KOPT-K1 (cell line): ENCODE results near the gene TYMP.
"Not testable (repeated sequence)": the region's sequence is repeated elsewhere in the genome, so short reads cannot be mapped to it uniquely, and the experiment has no call there.

Experiments used
- H3K27ac ChIP-seq: fragments of 200-600 bp; sonication (generic); 2 replicates; pipeline ENCODE4 v1.5.1; 2016; ENCODE audit warnings: antibody characterized with exemption, mild to moderate bottlenecking, low read depth, low read length; ENCODE audit not compliant: poor library complexity, severe bottlenecking
- H3K36me3 ChIP-seq: fragments of 200-600 bp; sonication (generic); 2 replicates; pipeline ENCODE4 v1.5.1; 2017; ENCODE audit warnings: antibody characterized with exemption, mild to moderate bottlenecking, low read length, moderate library complexity; ENCODE audit not compliant: insufficient read depth
- H3K9me3 ChIP-seq: fragments of 200-600 bp; sonication (generic); 2 replicates; pipeline ENCODE4 v1.5.1; 2017; ENCODE audit warnings: antibody characterized with exemption, low read length, mild to moderate bottlenecking; ENCODE audit not compliant: insufficient read depth, poor library complexity, severe bottlenecking

Gene TYMP

DNA sequence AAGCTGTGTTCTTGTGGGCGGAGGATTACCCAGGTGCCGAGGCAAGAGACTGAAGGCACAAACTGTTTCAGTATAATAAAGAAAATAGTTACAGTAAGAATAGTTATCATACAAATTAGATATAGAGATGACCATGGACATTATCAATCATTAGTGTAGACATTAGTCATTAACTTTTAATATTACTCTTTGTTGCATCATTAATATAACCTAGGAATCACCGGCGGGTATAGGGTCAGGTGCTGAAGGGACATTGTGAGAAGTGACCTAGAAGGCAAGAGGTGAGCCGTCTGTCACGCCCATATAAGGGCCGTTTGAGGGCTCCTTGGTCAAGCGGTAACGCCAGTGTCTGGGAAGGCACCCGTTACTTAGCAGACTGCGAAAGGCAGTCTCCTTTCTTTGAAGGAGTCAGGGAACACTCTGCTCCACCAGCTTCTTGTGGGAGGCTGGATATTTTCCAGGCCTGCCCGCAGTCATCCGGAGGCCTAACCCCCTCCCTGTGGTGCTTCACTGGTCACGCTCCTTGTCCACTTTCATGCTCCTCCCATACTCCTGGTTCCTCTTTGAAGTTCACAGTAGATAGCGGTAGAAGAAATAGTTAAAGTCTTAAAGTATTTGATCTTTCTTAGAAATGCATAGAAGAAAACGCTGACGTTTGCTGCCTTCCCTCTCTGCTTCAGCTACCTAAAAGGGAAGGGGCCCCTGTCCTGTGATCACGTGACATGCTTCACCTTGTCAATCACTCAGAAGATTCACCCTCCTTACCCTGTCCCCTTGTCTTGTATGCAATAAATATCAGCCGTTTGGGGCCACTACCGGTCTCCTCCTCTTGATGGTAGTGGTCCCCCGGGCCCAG lies 4.3 kb upstream of the TYMP start:
- not testable (repeated sequence) for H3K36me3 ChIP-seq, H3K27ac ChIP-seq, H3K9me3 ChIP-seq

DNA sequence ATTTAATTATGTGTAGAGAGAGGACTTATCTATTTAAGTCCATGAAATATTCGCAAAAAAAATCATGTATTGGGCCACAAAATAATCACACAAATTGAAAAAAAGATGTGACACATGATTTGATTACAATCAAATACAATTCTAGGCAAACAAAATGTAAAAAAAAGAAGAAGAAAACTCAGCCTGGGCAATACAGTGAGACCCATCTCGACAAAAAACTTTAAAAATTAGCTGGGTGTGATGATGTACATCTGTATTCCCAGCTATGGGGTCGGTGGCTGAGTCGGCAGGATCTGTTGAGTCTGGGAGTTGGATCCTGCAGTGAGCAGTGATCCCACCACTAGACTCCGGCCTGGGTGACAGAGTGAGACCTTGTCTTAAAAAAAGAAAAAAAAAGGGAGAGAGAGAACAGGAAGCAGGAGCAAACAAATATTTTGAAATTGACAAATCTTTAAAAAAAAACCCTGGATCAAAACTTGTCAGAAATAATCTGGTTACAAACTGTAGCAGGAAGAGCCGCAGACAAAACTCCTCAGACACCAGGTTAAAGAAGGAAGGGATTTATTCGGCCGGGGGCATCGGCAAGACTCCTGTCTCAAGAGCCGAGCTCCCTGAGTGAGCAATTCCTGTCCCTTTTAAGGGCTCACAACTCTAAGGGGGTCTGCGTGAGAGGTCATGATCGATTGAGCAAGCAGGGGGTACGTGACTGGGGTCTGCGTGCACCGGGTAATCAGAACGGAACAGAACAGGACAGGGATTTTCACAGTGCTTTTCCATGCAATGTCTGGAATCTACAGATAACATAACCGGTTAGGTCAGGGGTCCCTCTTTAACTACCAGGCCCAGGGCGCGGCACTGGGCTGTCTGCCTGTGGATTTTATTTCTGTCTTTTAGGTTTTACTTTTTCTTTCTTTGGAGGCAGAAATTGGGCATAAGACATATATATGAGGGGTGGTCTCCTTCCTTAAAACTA lies 3.3 kb upstream of the TYMP start:
- Histone ChIP-seq H3K27ac (no peak overlapping the region), H3K36me3 (no peaks in the 10 kb centered on the region), H3K9me3 (peaks cover 10% of the 10 kb centered on the region)

DNA sequence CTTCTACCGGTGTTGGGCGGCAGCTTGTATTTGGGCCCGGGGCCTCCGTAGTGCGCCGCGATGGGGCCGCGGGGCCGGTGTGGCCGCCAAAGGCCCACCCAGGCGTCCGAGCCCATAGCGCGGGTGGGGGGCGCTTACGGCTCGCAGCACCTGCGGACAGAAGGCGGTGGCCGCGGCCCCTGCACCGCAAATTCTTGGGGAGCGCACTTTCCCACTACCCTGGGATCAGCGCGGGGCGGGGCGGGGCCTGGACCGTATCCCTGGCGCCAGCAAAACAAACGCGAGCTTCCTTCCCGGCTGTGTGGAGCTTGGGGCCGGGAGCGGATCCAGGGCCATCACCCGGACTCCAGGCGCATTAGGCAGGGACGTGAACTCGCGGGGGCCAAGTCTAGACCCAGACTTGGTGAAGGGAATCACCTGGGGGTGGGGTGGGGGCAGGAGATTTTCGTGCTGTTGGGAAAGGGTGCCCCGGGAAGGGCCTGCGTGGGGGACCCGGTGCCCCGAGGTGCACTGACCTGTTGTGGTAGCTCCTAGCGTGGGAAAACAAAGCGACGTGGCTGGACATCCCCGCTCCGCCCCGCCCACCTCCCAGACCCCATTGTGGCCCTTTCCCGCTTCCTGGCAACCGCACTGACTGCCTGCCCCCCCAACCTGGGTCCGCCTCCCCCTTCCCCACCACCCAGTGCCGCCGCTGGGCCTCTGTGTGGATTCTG lies 2.3 kb upstream of the TYMP start:
- Histone ChIP-seq H3K9me3 (peaks cover 10% of the 10 kb centered on the region), H3K27ac (no peak overlapping the region), H3K36me3 (no peaks in the 10 kb centered on the region)

DNA sequence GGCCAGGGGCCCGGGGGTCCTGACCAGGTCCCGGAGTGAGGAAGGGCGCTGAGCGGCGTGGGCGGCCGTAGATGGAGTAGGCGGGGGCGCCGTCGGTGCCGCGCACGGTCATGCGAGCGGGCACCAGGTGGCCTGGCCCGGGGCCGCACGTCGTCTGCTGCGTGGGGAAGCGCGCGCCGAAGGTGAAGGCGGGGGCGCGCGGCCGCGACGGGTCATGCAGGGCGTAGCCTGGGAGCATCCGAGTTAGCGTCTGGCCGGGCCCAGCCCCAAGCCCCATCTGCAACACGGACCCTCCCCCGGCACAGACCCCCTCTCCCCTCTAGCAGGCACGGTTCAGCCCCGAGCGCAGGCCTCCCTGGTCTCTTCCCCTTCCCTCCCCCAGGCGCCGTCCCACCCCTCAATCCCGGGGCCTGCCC lies 1.7 kb upstream of the TYMP start:
- H3K36me3 ChIP-seq: no peaks in the 10 kb centered on the region
- peaks cover 10% of the 10 kb centered on the region for H3K9me3 ChIP-seq
- H3K27ac ChIP-seq: no peak overlapping the region

DNA sequence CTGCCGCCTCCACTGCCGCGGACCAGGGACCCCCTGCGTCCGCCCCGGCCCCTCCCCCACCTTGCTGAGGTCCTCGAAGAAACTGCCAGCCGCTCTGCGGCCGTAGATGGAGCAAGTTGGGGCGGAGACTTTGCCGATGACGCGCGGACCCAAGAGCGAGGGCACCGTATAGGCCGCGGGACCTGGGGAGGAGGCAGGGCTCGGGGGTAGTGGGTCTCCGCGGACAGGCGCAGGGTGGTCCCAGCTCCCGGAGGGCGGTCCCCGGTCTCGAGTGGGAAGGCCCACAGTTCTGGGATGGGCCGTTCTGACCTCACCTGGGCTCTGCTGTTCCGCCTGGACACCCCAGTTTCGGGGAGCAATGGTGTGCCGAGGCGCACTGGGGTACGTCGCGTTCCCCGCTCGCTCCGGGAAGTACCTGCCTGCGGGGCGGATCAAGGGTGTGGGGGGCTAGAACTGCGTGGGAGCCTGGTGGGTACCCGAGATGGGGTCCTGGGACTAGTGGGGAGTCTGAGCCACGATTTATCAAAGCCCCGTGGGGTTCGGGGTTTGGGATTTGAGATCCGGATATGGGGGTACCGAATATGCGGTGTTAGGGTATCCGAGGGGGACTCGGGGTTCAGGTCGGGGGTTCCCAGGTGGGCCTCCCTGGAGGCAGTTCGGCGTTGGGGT lies 1.2 kb upstream of the TYMP start:
- H3K36me3 ChIP-seq: no peaks in the 10 kb centered on the region
- H3K9me3 ChIP-seq: peaks cover 10% of the 10 kb centered on the region
- H3K27ac ChIP-seq: no peak overlapping the region

DNA sequence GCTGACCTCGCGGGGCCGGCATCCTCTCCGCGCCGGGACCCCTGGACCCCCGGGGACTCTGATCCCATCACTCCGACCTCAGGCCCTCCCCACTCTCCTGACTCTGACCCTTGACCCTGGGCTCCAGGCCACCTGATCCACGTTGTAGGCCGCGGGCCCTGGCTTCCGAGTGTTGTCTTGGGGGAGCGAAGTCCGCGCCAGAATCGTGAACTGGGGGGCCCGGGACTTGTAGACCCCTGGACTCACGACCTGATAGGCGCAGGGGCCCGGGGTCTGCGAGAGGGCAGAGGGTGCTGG lies 716 bp upstream of the TYMP start:
- H3K27ac ChIP-seq: no peak overlapping the region
- no peaks in the 10 kb centered on the region for H3K36me3 ChIP-seq
- peaks cover 10% of the 10 kb centered on the region for H3K9me3 ChIP-seq

DNA sequence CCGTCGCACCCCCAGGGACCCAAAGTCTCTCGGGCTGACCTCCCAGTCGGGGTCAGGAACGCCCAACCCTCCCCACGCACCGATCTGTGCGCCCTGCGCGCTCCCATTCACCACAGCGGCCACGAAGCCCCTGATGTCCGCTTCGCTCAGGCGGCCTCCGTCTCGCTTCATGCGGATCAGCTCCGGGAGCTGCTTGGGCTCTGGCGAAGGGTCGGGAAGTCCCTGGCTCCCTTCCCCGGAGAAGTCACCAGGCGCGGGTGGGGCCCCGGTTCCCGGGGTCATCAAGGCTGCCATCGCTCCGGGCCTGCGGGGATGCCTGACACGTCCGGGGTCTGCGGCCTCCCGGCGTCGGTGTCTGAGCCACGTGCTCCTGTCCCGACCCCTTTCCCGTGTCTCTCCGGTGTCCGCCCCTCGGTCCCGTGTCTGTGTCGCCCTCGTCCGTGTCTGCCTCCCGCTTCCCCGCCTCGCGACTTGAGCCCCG lies 356 bp downstream of the TYMP start:
- no peak overlapping the region for H3K27ac ChIP-seq
- peaks cover 10% of the 10 kb centered on the region for H3K9me3 ChIP-seq
- H3K36me3 ChIP-seq: peaks cover 2% of the 10 kb centered on the region; the same call in 1 of the 2 replicates

DNA sequence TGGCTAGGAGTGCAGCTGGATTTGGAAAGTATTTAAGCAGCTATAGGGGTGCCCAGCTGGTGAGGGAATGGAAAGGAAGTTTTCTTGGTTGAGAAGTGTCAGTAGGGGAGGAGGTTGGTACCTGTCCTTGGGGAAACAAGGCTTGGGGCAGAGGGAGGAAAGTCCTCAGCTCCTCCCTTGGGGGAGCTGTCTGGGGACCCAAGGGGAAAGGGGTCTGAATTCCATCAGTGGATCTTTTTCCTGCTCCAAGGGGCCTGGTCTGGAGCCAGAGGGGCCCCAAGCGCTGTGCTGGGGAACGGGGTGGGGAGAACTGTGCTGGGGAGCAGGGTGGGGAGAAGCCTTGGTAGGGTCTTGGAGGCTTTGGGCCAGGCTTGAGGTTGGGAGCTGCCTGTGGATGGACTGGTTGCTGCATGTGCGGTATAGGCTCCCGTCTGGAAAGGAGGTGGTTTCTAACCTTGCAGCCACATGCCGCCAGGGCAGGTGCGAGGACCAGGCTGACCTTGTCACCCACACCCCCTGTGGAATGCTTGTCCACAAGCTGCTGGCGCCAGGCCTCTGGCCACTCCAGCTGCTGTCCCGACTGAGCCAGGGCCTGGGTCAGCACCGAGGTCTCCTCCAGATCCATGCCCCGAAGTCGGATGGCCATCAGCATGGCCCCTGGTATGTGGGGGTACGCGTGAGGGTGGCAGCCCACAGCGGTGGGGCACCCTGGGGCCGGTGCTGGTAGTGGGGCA lies 963 bp downstream of the TYMP start:
- Histone ChIP-seq H3K27ac (no peak overlapping the region), H3K9me3 (peaks cover 10% of the 10 kb centered on the region), H3K36me3 (peaks cover 8% of the 10 kb centered on the region)

DNA sequence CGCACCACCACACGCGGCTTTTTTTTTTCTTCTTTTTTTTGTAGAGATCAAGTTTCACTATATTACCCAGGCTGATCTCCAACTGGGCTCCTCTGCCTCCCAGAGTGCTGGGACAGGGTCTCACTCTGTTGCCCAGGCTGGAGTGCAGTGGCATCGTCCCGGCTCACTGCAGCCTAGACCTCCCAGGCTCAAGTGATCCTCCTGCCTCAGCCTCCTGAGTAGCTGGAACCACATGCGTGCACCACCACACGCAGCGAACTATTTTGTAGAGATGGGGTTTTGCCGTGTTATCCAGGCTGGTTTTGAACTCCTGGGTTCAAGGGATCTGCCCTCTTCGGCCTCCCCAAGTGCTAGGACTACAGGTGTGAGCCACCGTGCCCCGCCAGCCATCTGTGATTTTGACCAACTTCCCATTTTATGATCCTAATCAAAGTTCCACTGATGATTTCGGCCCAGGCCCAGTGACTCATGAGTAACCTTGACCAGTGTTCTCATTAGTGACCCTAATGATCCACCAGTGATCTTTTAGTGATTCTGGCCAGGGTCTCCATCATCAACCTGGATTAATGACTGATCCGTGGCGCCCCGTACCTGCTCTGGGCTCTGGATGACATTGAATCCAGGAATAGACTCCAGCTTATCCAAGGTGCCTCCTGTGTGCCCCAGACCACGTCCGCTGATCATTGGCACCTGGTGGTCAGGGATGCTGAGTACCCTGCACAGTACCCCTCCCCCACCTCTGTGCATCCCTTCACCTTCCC lies 1.7 kb downstream of the TYMP start:
- Histone ChIP-seq H3K27ac (no peak overlapping the region), H3K9me3 (peaks cover 10% of the 10 kb centered on the region)

DNA sequence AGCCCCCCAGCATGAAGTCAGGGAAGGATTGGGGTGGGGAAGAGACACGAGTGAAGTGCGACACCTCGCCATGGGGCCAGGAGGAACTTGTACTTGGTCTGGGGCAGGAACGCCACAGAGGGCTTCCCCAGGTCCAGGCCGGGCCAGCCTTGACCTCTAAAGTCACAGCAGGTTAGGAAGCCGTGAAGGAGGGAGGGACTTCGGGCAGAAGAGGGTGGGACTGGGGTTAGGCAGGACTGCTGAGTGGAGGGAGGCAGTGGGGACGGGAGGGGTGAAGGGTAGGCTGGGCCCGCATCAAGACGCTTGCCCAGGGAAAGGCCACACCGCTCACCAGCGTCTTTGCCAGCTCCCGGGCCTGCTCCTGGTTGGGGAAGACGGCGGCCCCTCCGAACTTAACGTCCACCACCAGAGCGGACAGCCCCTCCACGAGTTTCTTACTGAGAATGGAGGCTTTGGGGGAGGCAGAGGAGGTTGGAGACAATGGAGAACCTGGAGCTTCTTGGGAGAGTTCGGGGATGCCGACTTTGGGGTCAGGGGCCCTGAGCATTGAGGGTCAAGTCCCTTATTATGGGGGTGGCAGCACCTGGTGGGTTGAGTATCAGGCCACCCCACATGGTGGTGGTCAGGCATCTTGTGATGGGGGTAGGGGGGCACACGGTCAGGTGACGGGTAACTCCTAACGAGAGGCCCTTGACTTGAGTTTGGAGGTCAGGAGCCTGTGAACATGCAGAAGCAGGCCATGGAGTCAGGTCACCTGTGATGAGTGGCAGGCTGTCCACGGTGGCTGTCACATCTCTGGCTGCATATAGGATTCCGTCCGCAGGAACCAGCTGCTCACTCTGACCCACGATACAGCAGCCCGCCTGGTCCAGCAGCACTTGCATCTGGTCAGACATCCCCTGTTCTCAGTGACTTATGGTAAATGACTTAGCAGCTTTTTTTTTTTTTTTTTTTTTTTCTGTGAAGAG lies 2.7 kb downstream of the TYMP start:
- Histone ChIP-seq H3K27ac (peak overlapping the region; percentile 93), H3K36me3 (peaks cover 25% of the 10 kb centered on the region), H3K9me3 (peaks cover 10% of the 10 kb centered on the region)

More for the DNA sequence above, 1.7 kb downstream of the TYMP start:
- peaks cover 15% of the 10 kb centered on the region for H3K36me3 ChIP-seq

DNA sequence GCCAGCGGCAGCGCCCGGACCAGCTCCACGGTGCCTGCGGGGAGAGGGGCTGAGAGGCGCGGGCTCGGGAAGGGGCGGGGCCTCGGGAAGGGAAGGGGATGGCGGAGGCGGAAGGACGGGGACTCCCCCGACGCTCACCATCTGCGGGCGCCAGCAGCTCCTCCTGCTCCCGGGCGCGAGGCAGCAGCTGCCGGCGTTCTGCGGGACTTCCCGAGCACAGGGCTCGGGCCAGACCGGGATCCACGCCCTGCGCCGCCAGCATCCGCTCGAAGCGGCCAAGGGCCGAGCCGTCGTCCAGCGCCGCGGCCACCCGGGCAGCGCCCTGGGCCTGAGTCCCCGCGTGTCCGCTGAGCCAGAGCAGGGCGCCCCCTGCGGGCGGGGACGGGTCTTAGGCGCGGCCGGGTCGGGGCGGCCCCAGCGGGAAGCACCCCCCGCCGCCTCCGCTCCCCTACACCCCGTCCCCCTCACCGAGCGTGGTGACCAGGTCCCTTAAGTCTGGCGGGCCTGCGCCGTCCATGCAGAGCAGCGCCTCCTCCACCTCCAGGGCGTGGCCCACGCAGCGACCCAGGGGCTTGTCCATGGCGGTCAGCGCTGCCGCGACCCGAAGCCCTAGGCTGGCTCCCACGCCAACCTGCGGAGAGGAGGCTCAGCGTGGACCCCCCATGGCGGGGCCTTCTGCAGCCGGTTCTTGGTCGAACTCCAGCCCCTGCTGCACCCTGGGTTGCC lies 3.5 kb downstream of the TYMP start:
- H3K36me3 ChIP-seq: peaks cover 34% of the 10 kb centered on the region
- H3K27ac ChIP-seq: peak overlapping the region; percentile 93
- H3K9me3 ChIP-seq: peaks cover 8% of the 10 kb centered on the region

DNA sequence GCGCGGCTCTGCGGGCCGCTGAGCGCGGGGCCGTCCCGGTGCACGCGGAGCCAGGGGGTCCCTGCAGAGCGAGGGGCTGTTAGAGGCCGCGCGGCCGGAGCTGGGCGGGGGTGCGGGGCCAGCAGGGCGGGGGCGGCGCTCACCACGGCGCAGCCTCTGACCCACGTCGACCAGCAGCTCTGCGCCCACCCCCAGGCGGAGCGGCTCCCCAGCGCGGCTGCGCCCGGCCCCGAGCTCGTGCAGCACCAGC lies 4.0 kb downstream of the TYMP start:
- H3K36me3 ChIP-seq: peaks cover 39% of the 10 kb centered on the region
- peaks cover 3% of the 10 kb centered on the region for H3K9me3 ChIP-seq
- peak overlapping the region; percentile 93 for H3K27ac ChIP-seq
